Breast epithelium (tissue), 4 donors: Measurements from ENCODE around the gene MAP4K4. TPM values are rescaled to one million over a fixed set of nuclear protein-coding genes. Genes with fewer than 3 reads are reported as not detected.

Source experiments
- DNase-seq, 2 donors: peaks; one replicate each; pipeline ENCODE4 v3.0.0-alpha.2; 2019; ENCODE audit warnings: low spot score in 2 of 2
- H3K27ac ChIP-seq, 2 donors: fragments of 200-600 bp; sonication (generic) in 1 of 2; one replicate each; pipeline ENCODE4 v1.5.1; 2016 to 2019; ENCODE audit warnings: mild to moderate bottlenecking in 1 of 2
- H3K27me3 ChIP-seq, 2 donors: fragments of 200-600 bp; sonication (generic) in 1 of 2; one replicate each; pipeline versions ENCODE4 v1.5.1 to v1.6.0; 2017 to 2019; ENCODE audit warnings: control low read depth in 1 of 2, mild to moderate bottlenecking in 1 of 2
- H3K36me3 ChIP-seq: fragments of 200-600 bp; one replicate; pipeline ENCODE4 v1.5.1; 2019
- H3K4me1 ChIP-seq, 2 donors: fragments of 200-600 bp; sonication (generic); one replicate each; pipeline ENCODE4 v1.5.1; 2016 to 2019; ENCODE audit warnings: control low read depth in 1 of 2
- H3K4me3 ChIP-seq, 3 donors: fragments of 200-600 bp; sonication (generic); 1 replicate in 2 of 3; 2 replicates in 1 of 3; pipeline ENCODE4 v1.5.1; 2016 to 2019; ENCODE audit warnings: mild to moderate bottlenecking in 3 of 3, moderate library complexity in 2 of 3
- H3K9me3 ChIP-seq, 2 donors: fragments of 200-600 bp; sonication (generic) in 1 of 2; one replicate each; pipeline ENCODE4 v1.5.1; 2016 to 2019; ENCODE audit warnings: control low read depth in 1 of 2
- CTCF ChIP-seq, 3 donors: fragments of 450-650 bp; IDR thresholded peaks; one replicate each; pipeline ENCODE4 v1.5.1; 2016 to 2017; ENCODE audit warnings: antibody characterized with exemption in 3 of 3, mild to moderate bottlenecking in 3 of 3, moderate library complexity in 3 of 3
- POLR2A ChIP-seq: fragments of 450-650 bp; IDR thresholded peaks from one replicate; pipeline ENCODE4 v1.6.1; 2016; ENCODE audit warnings: antibody characterized with exemption, mild to moderate bottlenecking, moderate library complexity
- POLR2AphosphoS5 ChIP-seq, 3 donors: sonication (generic); formaldehyde crosslinking; IDR thresholded peaks; one replicate each; pipeline ENCODE4 v1.6.1; 2017; ENCODE audit warnings: antibody characterized with exemption in 3 of 3
- intact Hi-C: fragments of 100-400 bp; cut with DNase I; formaldehyde crosslinking; loops from one replicate; pipeline ENCODE4 v1.15.1; 2023; ENCODE audit warnings: low total_unique reads
- total RNA-seq, 3 donors: library from RNA; depleted of rRNA; stranded (reverse); fragments of >200 nt; gene quantifications; one replicate each; pipeline ENCODE4 v1.1.0, GENCODE V29; 2016

The MAP4K4 gene
- total RNA-seq, 3 donors from 2014 or later = 62.1 to 89.1 (median 74.7) TPM

GRCh38 chr2:101828257-101828656 is 130.8 kb downstream of the MAP4K4 start:
- H3K9me3 ChIP-seq = no peaks in the 10 kb centered on the region
- TF ChIP-seq CTCF (IDR thresholded peaks at IDR 0.05) (no peak), POLR2AphosphoS5 (IDR thresholded peaks at IDR 0.05) (no peak), POLR2A (no peak)
- H3K4me3 ChIP-seq = no peak overlapping the region
- H3K4me1 ChIP-seq = no peaks in the 10 kb centered on the region
- H3K27ac ChIP-seq = no peak overlapping the region
- H3K36me3 ChIP-seq = no peaks in the 10 kb centered on the region
- H3K27me3 ChIP-seq = no peaks in the 10 kb centered on the region
- intact Hi-C loops = no loop called here
- no peak for DNase-seq

GRCh38 chr2:101828673-101829334 is 131.3 kb downstream of the MAP4K4 start:
- H3K27ac ChIP-seq = no peak overlapping the region
- no peaks in the 10 kb centered on the region for H3K9me3 ChIP-seq
- no peak for DNase-seq
- intact Hi-C loops = no loop called here
- H3K27me3 ChIP-seq = no peaks in the 10 kb centered on the region
- no peak for TF ChIP-seq POLR2A
- TF ChIP-seq CTCF (IDR thresholded peaks at IDR 0.05) = no peak
- TF ChIP-seq POLR2AphosphoS5 (IDR thresholded peaks at IDR 0.05) = no peak
- H3K4me3 ChIP-seq = no peak overlapping the region
- H3K36me3 ChIP-seq = no peaks in the 10 kb centered on the region
- H3K4me1 ChIP-seq = no peaks in the 10 kb centered on the region

GRCh38 chr2:101829429-101829828 is 131.9 kb downstream of the MAP4K4 start:
- Histone ChIP-seq H3K36me3 (no peaks in the 10 kb centered on the region), H3K27ac (no peak overlapping the region), H3K27me3 (no peaks in the 10 kb centered on the region), H3K4me1 (no peaks in the 10 kb centered on the region), H3K9me3 (no peaks in the 10 kb centered on the region), H3K4me3 (no peak overlapping the region)
- TF ChIP-seq POLR2AphosphoS5 (IDR thresholded peaks at IDR 0.05) (no peak), POLR2A (no peak), CTCF (IDR thresholded peaks at IDR 0.05) (no peak)
- intact Hi-C loops = no loop called here
- DNase-seq = no peak

GRCh38 chr2:101830146-101830545 is 132.6 kb downstream of the MAP4K4 start:
- TF ChIP-seq POLR2A (no peak), CTCF (IDR thresholded peaks at IDR 0.05) (no peak), POLR2AphosphoS5 (IDR thresholded peaks at IDR 0.05) (no peak)
- no peak overlapping the region for H3K4me3 ChIP-seq
- intact Hi-C loops = loop anchor here (1.0 kb wide), 1 partner anchor 41 kb away; no protein-coding TSS in a partner anchor
- no peak overlapping the region for H3K27ac ChIP-seq
- no peaks in the 10 kb centered on the region for H3K4me1 ChIP-seq
- no peaks in the 10 kb centered on the region for H3K27me3 ChIP-seq
- no peak for DNase-seq
- no peaks in the 10 kb centered on the region for H3K36me3 ChIP-seq
- H3K9me3 ChIP-seq = no peaks in the 10 kb centered on the region

GRCh38 chr2:101830555-101830954 is 133.0 kb downstream of the MAP4K4 start:
- Histone ChIP-seq H3K27ac (no peak overlapping the region), H3K4me3 (no peak overlapping the region), H3K27me3 (no peaks in the 10 kb centered on the region), H3K4me1 (no peaks in the 10 kb centered on the region), H3K9me3 (no peaks in the 10 kb centered on the region), H3K36me3 (no peaks in the 10 kb centered on the region)
- TF ChIP-seq POLR2AphosphoS5 (IDR thresholded peaks at IDR 0.05) = no peak
- no peak for TF ChIP-seq POLR2A
- TF ChIP-seq CTCF (IDR thresholded peaks at IDR 0.05) = no peak
- intact Hi-C loops = loop anchor here (1.0 kb wide), 1 partner anchor 41 kb away; no protein-coding TSS in a partner anchor
- no peak for DNase-seq
